CD14-positive monocyte (primary cell): Measurements from ENCODE around the gene SKIC3. TPM values are rescaled to one million over a fixed set of nuclear protein-coding genes. Genes with fewer than 3 reads are reported as not detected.

Source experiments
- DNase-seq, 3 donors: peaks; one replicate each; pipeline ENCODE4 v3.0.0-alpha.2; 2011 to 2022
- H2AFZ ChIP-seq: 2 replicates; pipeline ENCODE4 v1.6.0; 2012; ENCODE audit warnings: mild to moderate bottlenecking, low read depth, low read length, inconsistent platforms; ENCODE audit not compliant: insufficient read depth, poor library complexity, severe bottlenecking
- H3K27ac ChIP-seq, 2 donors: 1 replicate in 1 of 2; 2 replicates in 1 of 2; pipeline ENCODE4 v1.5.1; 2012 to 2013; ENCODE audit warnings: low read length in 2 of 2, control low read depth in 1 of 2, inconsistent platforms in 1 of 2, low read depth in 1 of 2, mild to moderate bottlenecking in 1 of 2
- H3K27me3 ChIP-seq, 2 donors: one replicate each; pipeline versions ENCODE4 v1.6.0 to v1.6.1; 2011 to 2013; ENCODE audit warnings: low read length in 2 of 2; ENCODE audit not compliant: control insufficient read depth in 2 of 2, insufficient read depth in 2 of 2
- H3K36me3 ChIP-seq, 2 donors: replicated peaks in 1 of 2; 1 replicate in 1 of 2; 2 replicates in 1 of 2; pipeline versions ENCODE4 v1.5.1 to v1.6.1; 2012 to 2013; ENCODE audit warnings: low read length in 2 of 2, control low read depth in 1 of 2, inconsistent platforms in 1 of 2, mild to moderate bottlenecking in 1 of 2; ENCODE audit not compliant: insufficient read depth in 2 of 2, control insufficient read depth in 1 of 2
- H3K4me1 ChIP-seq, 2 donors: 1 replicate in 1 of 2; 2 replicates in 1 of 2; pipeline versions ENCODE4 v1.5.1 to v1.6.1; 2012 to 2013; ENCODE audit warnings: low read length in 2 of 2, control low read depth in 1 of 2, inconsistent platforms in 1 of 2, mild to moderate bottlenecking in 1 of 2, moderate library complexity in 1 of 2; ENCODE audit not compliant: insufficient read depth in 2 of 2, control insufficient read depth in 1 of 2
- H3K4me2 ChIP-seq: replicated peaks from 2 replicates; pipeline ENCODE3; 2012; ENCODE audit warnings: low read length, moderate library complexity, mild to moderate bottlenecking; ENCODE audit not compliant: poor library complexity, severe bottlenecking; ENCODE audit errors: extremely low read depth
- H3K4me3 ChIP-seq, 3 experiments: fragments of 200-600 bp in 1 of 3; sonication (generic) in 1 of 3; replicated peaks in 1 of 3; 1 replicate in 2 of 3; 2 replicates in 1 of 3; pipeline ENCODE4 v1.5.1; 2011 to 2013; ENCODE audit warnings: low read length in 3 of 3, mild to moderate bottlenecking in 3 of 3, control low read depth in 2 of 3, low read depth in 2 of 3, inconsistent platforms in 1 of 3, moderate library complexity in 1 of 3
- H3K79me2 ChIP-seq: 2 replicates; pipeline ENCODE4 v1.6.0; 2012; ENCODE audit warnings: mild to moderate bottlenecking, control low read depth, inconsistent platforms, low read length, moderate library complexity; ENCODE audit not compliant: insufficient read depth
- H3K9ac ChIP-seq: 2 replicates; pipeline ENCODE4 v1.6.0; 2017; ENCODE audit warnings: low read length, mild to moderate bottlenecking; ENCODE audit not compliant: insufficient read depth, poor library complexity, severe bottlenecking
- H3K9me3 ChIP-seq, 2 donors: replicated peaks in 1 of 2; 1 replicate in 1 of 2; 2 replicates in 1 of 2; pipeline versions ENCODE4 v1.5.1 to v1.6.1; 2012 to 2013; ENCODE audit warnings: low read length in 2 of 2, control low read depth in 1 of 2; ENCODE audit not compliant: control insufficient read depth in 1 of 2, insufficient read depth in 1 of 2
- H4K20me1 ChIP-seq: 2 replicates; pipeline ENCODE4 v1.6.0; 2012; ENCODE audit warnings: mild to moderate bottlenecking, low read length, control low read depth, moderate library complexity; ENCODE audit not compliant: insufficient read depth
- H3K27ac Mint-ChIP-seq, 7 donors: one replicate each; pipeline ENCODE4 v1.8.0; 2020; ENCODE audit warnings: mild to moderate bottlenecking in 7 of 7, mixed read lengths in 7 of 7, moderate library complexity in 6 of 7, inconsistent platforms in 2 of 7
- H3K27me3 Mint-ChIP-seq, 3 donors: one replicate each; pipeline ENCODE4 v1.8.0; 2021 to 2022; ENCODE audit warnings: low read depth in 3 of 3, mild to moderate bottlenecking in 3 of 3, mixed read lengths in 3 of 3, moderate library complexity in 3 of 3, inconsistent platforms in 1 of 3
- H3K36me3 Mint-ChIP-seq, 2 donors: one replicate each; pipeline ENCODE4 v1.8.0; 2020; ENCODE audit warnings: mixed read lengths in 2 of 2, inconsistent platforms in 1 of 2, mild to moderate bottlenecking in 1 of 2
- H3K4me1 Mint-ChIP-seq: one replicate; pipeline ENCODE4 v1.8.0; 2020; ENCODE audit warnings: mild to moderate bottlenecking, mixed read lengths
- H3K4me3 Mint-ChIP-seq, 2 donors: one replicate each; pipeline ENCODE4 v1.8.0; 2020; ENCODE audit warnings: mild to moderate bottlenecking in 2 of 2, mixed read lengths in 2 of 2, moderate library complexity in 1 of 2
- H3K9me3 Mint-ChIP-seq, 7 donors: one replicate each; pipeline ENCODE4 v1.8.0; 2020 to 2022; ENCODE audit warnings: mixed read lengths in 7 of 7, mild to moderate bottlenecking in 6 of 7, moderate library complexity in 6 of 7, inconsistent platforms in 2 of 7
- whole genome bisulfite sequencing: methylation state at CpG from one replicate; pipeline ENCODE4 v1.1.5; 2013; ENCODE audit warnings: missing lambda C conversion rate; ENCODE audit not compliant: insufficient coverage; 5-methylcytosine and 5-hydroxymethylcytosine counted together
- intact Hi-C, 2 donors: fragments of 100-400 bp; cut with micrococcal nuclease; formaldehyde crosslinking; loops; one replicate each; pipeline versions ENCODE4 v1.15.0 to v1.15.1; 2023
- polyA plus RNA-seq, 3 donors: library from polyadenylated mRNA; depleted of rRNA in 1 of 3; unstranded in 2 of 3; stranded (reverse) in 1 of 3; fragments of 300-500 nt in 2 of 3; fragments of >200 nt in 1 of 3; fragmentation: Illumina TruSeq in 2 of 3; gene quantifications; 1 replicate in 2 of 3; 2 replicates in 1 of 3; pipeline ENCODE4 v1.2.3, GENCODE V29; 2012 to 2021
- small RNA-seq: library from RNA; depleted of rRNA; stranded (forward); fragments of <200 nt; gene quantifications from one replicate; pipeline ENCODE3, GENCODE V24; 2012; ENCODE audit warnings: low read depth; ENCODE audit not compliant: insufficient read length
- TF ChIP-seq, protein P1 (sequence below): fragments of 200-600 bp; IDR thresholded peaks from one replicate; pipeline ENCODE4 v1.8.0; 2022; ENCODE audit warnings: antibody characterized with exemption, mild to moderate bottlenecking

SKIC3 gene
- polyA plus RNA-seq, 3 donors: 13.7 to 24.6 (median 17.6) TPM

DNA sequence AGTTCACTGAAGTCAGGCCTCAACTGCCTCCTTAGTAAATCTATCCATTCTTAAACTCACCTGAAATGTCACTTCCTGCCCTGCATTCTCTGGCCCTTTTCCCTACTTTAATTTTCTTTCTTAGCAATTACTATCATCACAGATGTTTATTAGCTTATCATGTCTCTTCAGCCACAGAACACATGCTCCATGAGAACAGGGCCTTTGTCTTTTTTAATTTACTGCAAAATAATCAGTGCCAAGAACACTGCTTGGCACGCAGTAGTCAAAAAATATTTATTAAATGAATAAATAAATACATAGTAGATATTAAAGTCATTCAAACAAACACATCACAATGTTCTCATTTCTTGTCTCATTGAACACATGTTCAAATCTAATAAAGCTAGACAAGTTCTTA lies 46.2 kb downstream of the SKIC3 start:
- Histone ChIP-seq H3K36me3 (peaks cover 76 to 98% of the 10 kb centered on the region in 2 donors), H3K27me3 (no peaks in the 10 kb centered on the region), H3K9ac (no peak overlapping the region), H3K79me2 (no peaks in the 10 kb centered on the region), H2AFZ (no peak overlapping the region), H3K4me1 (no peaks in the 10 kb centered on the region), H3K9me3 (no peaks in the 10 kb centered on the region), H4K20me1 (no peaks in the 10 kb centered on the region), H3K4me3 (no peak overlapping the region), H3K27ac (no peak overlapping the region), H3K4me2 (no peak overlapping the region)
- H3K9me3 Mint-ChIP-seq: no peaks in the 10 kb centered on the region
- intact Hi-C loops: no loop called here
- no peaks in the 10 kb centered on the region for H3K27me3 Mint-ChIP-seq
- peaks cover 67 to 77% of the 10 kb centered on the region in 2 donors for H3K36me3 Mint-ChIP-seq
- TF ChIP-seq, protein P1, sequence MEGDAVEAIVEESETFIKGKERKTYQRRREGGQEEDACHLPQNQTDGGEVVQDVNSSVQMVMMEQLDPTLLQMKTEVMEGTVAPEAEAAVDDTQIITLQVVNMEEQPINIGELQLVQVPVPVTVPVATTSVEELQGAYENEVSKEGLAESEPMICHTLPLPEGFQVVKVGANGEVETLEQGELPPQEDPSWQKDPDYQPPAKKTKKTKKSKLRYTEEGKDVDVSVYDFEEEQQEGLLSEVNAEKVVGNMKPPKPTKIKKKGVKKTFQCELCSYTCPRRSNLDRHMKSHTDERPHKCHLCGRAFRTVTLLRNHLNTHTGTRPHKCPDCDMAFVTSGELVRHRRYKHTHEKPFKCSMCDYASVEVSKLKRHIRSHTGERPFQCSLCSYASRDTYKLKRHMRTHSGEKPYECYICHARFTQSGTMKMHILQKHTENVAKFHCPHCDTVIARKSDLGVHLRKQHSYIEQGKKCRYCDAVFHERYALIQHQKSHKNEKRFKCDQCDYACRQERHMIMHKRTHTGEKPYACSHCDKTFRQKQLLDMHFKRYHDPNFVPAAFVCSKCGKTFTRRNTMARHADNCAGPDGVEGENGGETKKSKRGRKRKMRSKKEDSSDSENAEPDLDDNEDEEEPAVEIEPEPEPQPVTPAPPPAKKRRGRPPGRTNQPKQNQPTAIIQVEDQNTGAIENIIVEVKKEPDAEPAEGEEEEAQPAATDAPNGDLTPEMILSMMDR: no peak
- WGBS: no CpG with 5 or more reads among the region's 1 CpG
- DNase-seq: no peak
- no peak overlapping the region for H3K4me3 Mint-ChIP-seq
- H3K27ac Mint-ChIP-seq: no peak overlapping the region
- H3K4me1 Mint-ChIP-seq: no peaks in the 10 kb centered on the region

Small RNA genes within 50 kb of the gene (small RNA-seq; reads per million reads assigned to genes)
- gene RNU6-308P: not detected

Other genes starting within 250 kb of the SKIC3 start
- not detected for gene FAM81B, start 163.6 kb downstream of the SKIC3 start, polyA plus RNA-seq
- gene ARSK, start 124 bp upstream of the SKIC3 start, polyA plus RNA-seq: 1 to 10 TPM in 2 of 3 donors, under 1 TPM in 1; 0.67 to 1.3 (median 1.3) TPM
- not detected for gene GPR150, start 65.1 kb upstream of the SKIC3 start, polyA plus RNA-seq
- 1 to 10 TPM in 1 of 3 donors, under 1 TPM in 2; 0.15 to 1.4 (median 0.24) TPM for gene RFESD, start 91.8 kb upstream of the SKIC3 start, polyA plus RNA-seq
- not detected for gene SPATA9, start 128.0 kb upstream of the SKIC3 start, polyA plus RNA-seq
- gene RHOBTB3, start 176.4 kb upstream of the SKIC3 start, polyA plus RNA-seq: 1 to 10 TPM in 1 of 3 donors, under 1 TPM in 2; 0.41 to 1.5 (median 0.63) TPM